Uterus (tissue), 4 donors: ENCODE measurements around the gene MSN. TPM values are rescaled to one million over a fixed set of nuclear protein-coding genes. Genes with fewer than 3 reads are reported as not detected.

ENCODE experiments used
- DNase-seq, 2 donors: peaks; one replicate each; pipeline ENCODE4 v3.0.0-alpha.2; 2019 to 2020
- H3K27ac ChIP-seq, 2 donors: fragments of 200-600 bp; sonication (generic); 1 replicate in 1 of 2; 2 replicates in 1 of 2; pipeline ENCODE4 v1.5.1; 2016 to 2018
- H3K27me3 ChIP-seq, 2 donors: fragments of 200-600 bp; sonication (generic); one replicate each; pipeline ENCODE4 v1.5.1; 2018 to 2019; ENCODE audit warnings: control low read depth in 1 of 2
- H3K36me3 ChIP-seq, 2 donors: fragments of 200-600 bp; sonication (generic); one replicate each; pipeline ENCODE4 v1.5.1; 2019; ENCODE audit warnings: control low read depth in 1 of 2
- H3K4me1 ChIP-seq, 2 donors: fragments of 200-600 bp; sonication (generic); one replicate each; pipeline ENCODE4 v1.5.1; 2018 to 2019; ENCODE audit warnings: control low read depth in 1 of 2
- H3K4me3 ChIP-seq, 2 donors: fragments of 200-600 bp; sonication (generic); 1 replicate in 1 of 2; 2 replicates in 1 of 2; pipeline ENCODE4 v1.5.1; 2018 to 2019; ENCODE audit warnings: mild to moderate bottlenecking in 1 of 2
- H3K9me3 ChIP-seq, 2 donors: fragments of 200-600 bp; sonication (generic); one replicate each; pipeline ENCODE4 v1.5.1; 2019; ENCODE audit warnings: control low read depth in 1 of 2
- POLR2A ChIP-seq, 2 donors: fragments of 450-650 bp; IDR thresholded peaks; one replicate each; pipeline ENCODE4 v1.6.1; 2016; ENCODE audit warnings: antibody characterized with exemption in 2 of 2, mild to moderate bottlenecking in 1 of 2, moderate library complexity in 1 of 2
- intact Hi-C: fragments of 100-400 bp; cut with DNase I; formaldehyde crosslinking; loops from one replicate; pipeline ENCODE4 v1.15.1; 2023; ENCODE audit warnings: low total_unique reads
- total RNA-seq, 4 donors: library from RNA; depleted of rRNA in 3 of 4; stranded (reverse); fragments of >200 nt in 3 of 4; gene quantifications; one replicate each; pipeline versions ENCODE4 v1.1.0 to v1.2.4, GENCODE V29; 2014 to 2023
- TF ChIP-seq, protein P1 (sequence below), 4 experiments: fragments of 200-600 bp in 2 of 4; fragments of 450-650 bp in 2 of 4; sonication (generic) in 2 of 4; IDR thresholded peaks; one replicate each; pipeline ENCODE4 v1.5.1; 2016 to 2019; ENCODE audit warnings: antibody characterized with exemption in 4 of 4, mild to moderate bottlenecking in 2 of 4, moderate library complexity in 1 of 4
- donor health status: DM: yes; HTN: yes; CAD: no.

Gene MSN
- total RNA-seq, 4 donors from 2014 or later, result 106 to 285 (median 137) TPM

- no peaks in the 10 kb centered on the region for H3K27me3 ChIP-seq
- H3K27ac ChIP-seq, result no peak overlapping the region
- no peak for TF ChIP-seq POLR2A (IDR thresholded peaks at IDR 0.05)
- TF ChIP-seq, protein P1, sequence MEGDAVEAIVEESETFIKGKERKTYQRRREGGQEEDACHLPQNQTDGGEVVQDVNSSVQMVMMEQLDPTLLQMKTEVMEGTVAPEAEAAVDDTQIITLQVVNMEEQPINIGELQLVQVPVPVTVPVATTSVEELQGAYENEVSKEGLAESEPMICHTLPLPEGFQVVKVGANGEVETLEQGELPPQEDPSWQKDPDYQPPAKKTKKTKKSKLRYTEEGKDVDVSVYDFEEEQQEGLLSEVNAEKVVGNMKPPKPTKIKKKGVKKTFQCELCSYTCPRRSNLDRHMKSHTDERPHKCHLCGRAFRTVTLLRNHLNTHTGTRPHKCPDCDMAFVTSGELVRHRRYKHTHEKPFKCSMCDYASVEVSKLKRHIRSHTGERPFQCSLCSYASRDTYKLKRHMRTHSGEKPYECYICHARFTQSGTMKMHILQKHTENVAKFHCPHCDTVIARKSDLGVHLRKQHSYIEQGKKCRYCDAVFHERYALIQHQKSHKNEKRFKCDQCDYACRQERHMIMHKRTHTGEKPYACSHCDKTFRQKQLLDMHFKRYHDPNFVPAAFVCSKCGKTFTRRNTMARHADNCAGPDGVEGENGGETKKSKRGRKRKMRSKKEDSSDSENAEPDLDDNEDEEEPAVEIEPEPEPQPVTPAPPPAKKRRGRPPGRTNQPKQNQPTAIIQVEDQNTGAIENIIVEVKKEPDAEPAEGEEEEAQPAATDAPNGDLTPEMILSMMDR (IDR thresholded peaks at IDR 0.05), result no peak
- no peak for DNase-seq
- no peaks in the 10 kb centered on the region for H3K36me3 ChIP-seq
- no peaks in the 10 kb centered on the region for H3K9me3 ChIP-seq
- intact Hi-C loops, result no loop called here
- no peaks in the 10 kb centered on the region for H3K4me1 ChIP-seq
- H3K4me3 ChIP-seq, result no peak overlapping the region
These were observed 9.2 kb upstream of the MSN start for GRCh38 chrX:65658229-65658628.

DNA sequence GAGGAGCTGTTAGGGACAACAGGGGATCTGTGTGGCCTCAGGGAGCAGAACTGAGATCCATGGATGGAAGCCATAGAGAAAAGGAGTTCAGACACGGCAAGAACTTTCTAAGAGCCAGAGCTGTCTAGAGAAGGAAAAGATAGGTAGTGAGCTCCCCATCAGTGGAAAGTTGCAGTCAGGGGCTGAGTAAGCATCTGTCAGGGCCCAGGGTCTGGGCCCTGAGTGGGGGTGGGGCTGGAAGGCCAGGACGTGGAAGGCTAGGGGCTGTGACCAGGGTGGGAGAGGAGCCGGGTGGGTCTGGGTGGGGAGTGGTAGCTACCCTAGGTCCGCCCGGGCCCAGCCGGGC is 324 bp upstream of the MSN start:
- intact Hi-C loops, result no loop called here
- H3K4me1 ChIP-seq, result no peaks in the 10 kb centered on the region
- TF ChIP-seq POLR2A (IDR thresholded peaks at IDR 0.05), result no peak
- TF ChIP-seq, protein P1 (IDR thresholded peaks at IDR 0.05), result no peak

DNA sequence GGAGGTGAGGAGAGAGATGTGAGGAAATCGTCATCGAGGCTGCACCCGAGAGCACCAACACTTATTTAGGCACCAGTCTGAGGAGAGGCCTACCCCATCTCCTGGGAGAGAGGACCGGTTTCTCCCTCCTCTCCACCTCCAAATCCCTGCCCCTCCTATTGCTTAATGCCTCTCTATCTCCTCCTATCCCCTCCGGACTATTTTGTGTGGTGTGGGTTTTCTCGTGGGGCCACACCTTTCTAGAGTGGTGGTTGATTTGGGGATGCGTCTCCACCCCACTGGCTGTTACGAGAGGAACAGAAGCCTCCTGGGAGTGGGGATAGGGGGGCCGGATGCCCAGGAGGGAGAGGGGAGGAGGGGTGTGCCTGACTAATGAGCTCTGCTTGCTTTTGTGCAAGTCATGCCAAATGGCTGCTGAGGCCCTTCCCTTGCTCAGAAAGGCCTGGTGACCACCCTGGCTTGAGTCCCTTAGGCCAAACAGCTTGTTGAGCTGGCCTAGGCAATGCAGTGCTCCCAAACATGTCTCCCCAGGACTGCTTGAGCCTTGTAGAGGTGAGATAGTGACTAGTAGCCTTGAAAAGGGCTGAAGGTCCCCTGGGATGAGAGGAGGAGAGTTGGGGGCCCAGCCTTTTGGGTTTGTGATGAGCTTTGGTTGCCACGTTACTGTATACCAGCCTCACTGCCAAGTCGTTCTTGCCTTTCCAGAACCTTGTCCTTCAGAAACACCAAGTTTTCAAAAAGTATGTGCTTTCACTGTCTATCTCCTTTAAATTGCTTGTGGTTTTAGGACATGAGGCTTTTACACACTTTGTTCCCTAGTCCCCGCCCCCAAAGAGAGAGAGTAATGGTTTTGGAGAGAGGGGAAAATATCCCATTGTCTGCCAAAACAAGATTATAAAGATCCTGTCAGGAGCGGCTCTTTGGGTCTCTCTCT is 1.2 kb downstream of the MSN start:
- intact Hi-C loops, result no loop called here
- peak; percentile 69 to 85 for DNase-seq

More for the DNA sequence above, 324 bp upstream of the MSN start:
- peak overlapping the region; percentile 60 to 90 for H3K4me3 ChIP-seq
- no peaks in the 10 kb centered on the region for H3K9me3 ChIP-seq
- no peaks in the 10 kb centered on the region for H3K27me3 ChIP-seq
- DNase-seq, result no peak
- H3K27ac ChIP-seq, result peak overlapping the region; percentile 96 to 98
- no peaks in the 10 kb centered on the region for H3K36me3 ChIP-seq

DNA sequence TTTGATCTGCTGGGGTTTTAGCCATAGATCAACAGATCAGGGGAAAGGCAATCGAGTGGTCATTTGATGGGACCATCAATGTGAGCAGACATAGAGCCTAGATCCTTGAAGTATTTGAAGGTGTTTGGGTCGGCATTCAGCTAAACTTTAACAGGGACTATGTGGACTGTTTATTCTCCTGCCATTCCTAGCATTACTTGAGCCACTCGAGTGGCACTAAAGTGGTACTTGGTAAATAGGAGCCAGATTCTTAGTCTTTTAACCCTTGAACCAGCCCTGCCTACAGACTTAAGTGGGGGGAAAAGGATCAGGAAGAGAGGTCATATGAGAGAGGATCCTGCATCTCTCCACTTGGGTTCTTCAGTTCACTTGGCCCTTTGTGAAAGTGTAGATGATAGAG is 3.8 kb downstream of the MSN start:
- Histone ChIP-seq H3K36me3 (no peaks in the 10 kb centered on the region), H3K4me3 (no peak overlapping the region), H3K27ac (peak overlapping the region; percentile 96 to 98), H3K27me3 (no peaks in the 10 kb centered on the region), H3K4me1 (no peaks in the 10 kb centered on the region), H3K9me3 (no peaks in the 10 kb centered on the region)
- DNase-seq, result no peak
- TF ChIP-seq, protein P1 (IDR thresholded peaks at IDR 0.05), result no peak
- TF ChIP-seq POLR2A (IDR thresholded peaks at IDR 0.05), result no peak
- intact Hi-C loops, result no loop called here

More for the DNA sequence above, 1.2 kb downstream of the MSN start:
- Histone ChIP-seq H3K9me3 (no peaks in the 10 kb centered on the region), H3K4me1 (no peaks in the 10 kb centered on the region), H3K27ac (peak overlapping the region; percentile 96 to 98), H3K4me3 (peak overlapping the region; percentile 60 to 90), H3K36me3 (no peaks in the 10 kb centered on the region), H3K27me3 (no peaks in the 10 kb centered on the region)
- TF ChIP-seq, protein P1 (IDR thresholded peaks at IDR 0.05), result no peak
- peak; percentile 35 to 45 for TF ChIP-seq POLR2A (IDR thresholded peaks at IDR 0.05)

DNA sequence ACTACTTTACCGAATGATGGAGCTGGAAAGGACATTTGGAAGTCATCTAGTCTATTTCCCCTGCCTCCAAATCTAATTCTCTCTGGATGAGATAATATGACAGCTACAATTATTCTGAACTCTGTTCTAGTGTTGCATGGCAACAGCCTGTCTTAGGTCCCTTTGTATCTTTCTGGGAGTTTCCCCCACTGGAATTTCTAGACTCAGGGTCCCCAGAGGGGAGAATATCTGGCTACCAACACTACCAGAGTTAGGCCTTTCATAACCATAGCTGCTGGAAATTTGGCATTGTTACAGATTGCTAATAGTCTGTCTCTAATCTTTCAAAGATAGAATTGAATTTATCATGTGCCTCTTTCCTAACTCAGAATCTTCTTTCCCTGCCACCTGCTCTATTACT is 4.5 kb downstream of the MSN start:
- DNase-seq, result no peak
- peak overlapping the region; percentile 96 to 98 for H3K27ac ChIP-seq
- TF ChIP-seq, protein P1 (IDR thresholded peaks at IDR 0.05), result no peak
- TF ChIP-seq POLR2A (IDR thresholded peaks at IDR 0.05), result no peak
- no peak overlapping the region for H3K4me3 ChIP-seq
- no peaks in the 10 kb centered on the region for H3K4me1 ChIP-seq
- H3K9me3 ChIP-seq, result no peaks in the 10 kb centered on the region
- intact Hi-C loops, result no loop called here
- H3K27me3 ChIP-seq, result no peaks in the 10 kb centered on the region
- H3K36me3 ChIP-seq, result no peaks in the 10 kb centered on the region
